ENCODE data around the gene TMEM214.

Gene TMEM214

GRCh38 chr2:27013738-27014137 is 19.0 kb upstream of the TMEM214 start:
- no peak for DNase-seq

- no peak for DNase-seq
Measured at GRCh38 chr2:27014771-27015433, 17.9 kb upstream of the TMEM214 start.

- DNase-seq: peak; percentile 69
Measured at GRCh38 chr2:27016801-27017325, 15.9 kb upstream of the TMEM214 start.

- no peak for DNase-seq
Measured at GRCh38 chr2:27018142-27018541, 14.6 kb upstream of the TMEM214 start.

- no peak for DNase-seq
Measured at GRCh38 chr2:27019459-27019858, 13.3 kb upstream of the TMEM214 start.

GRCh38 chr2:27019931-27020855 is 12.6 kb upstream of the TMEM214 start:
- DNase-seq: no peak

GRCh38 chr2:27021253-27022049 is 11.3 kb upstream of the TMEM214 start:
- DNase-seq: no peak

- no peak for DNase-seq
Measured at GRCh38 chr2:27023740-27024139, 9.0 kb upstream of the TMEM214 start.

GRCh38 chr2:27024188-27024587 is 8.6 kb upstream of the TMEM214 start:
- DNase-seq: no peak

GRCh38 chr2:27024812-27025211 is 8.0 kb upstream of the TMEM214 start:
- DNase-seq: no peak

- DNase-seq: no peak
Measured at GRCh38 chr2:27025281-27025800, 7.4 kb upstream of the TMEM214 start.

- DNase-seq: no peak
Measured at GRCh38 chr2:27025861-27026851, 6.6 kb upstream of the TMEM214 start.

- DNase-seq: no peak
Measured at GRCh38 chr2:27027211-27027651, 5.5 kb upstream of the TMEM214 start.

GRCh38 chr2:27029051-27029450 is 3.7 kb upstream of the TMEM214 start:
- no peak for DNase-seq

GRCh38 chr2:27033253-27033852 is 588 bp downstream of the TMEM214 start:
- DNase-seq: no peak

- DNase-seq: no peak
Measured at GRCh38 chr2:27038012-27038411, 5.2 kb downstream of the TMEM214 start.

GRCh38 chr2:27038631-27039339 is 6.0 kb downstream of the TMEM214 start:
- no peak for DNase-seq

GRCh38 chr2:27039426-27039825 is 6.7 kb downstream of the TMEM214 start:
- no peak for DNase-seq

GRCh38 chr2:27039871-27040270 is 7.1 kb downstream of the TMEM214 start:
- DNase-seq: no peak

- no peak for DNase-seq
Measured at GRCh38 chr2:27040282-27040681, 7.5 kb downstream of the TMEM214 start.
